ENCODE measurements around the gene HSFX1.
"Not testable (repeated sequence)": the region's sequence is repeated elsewhere in the genome, so short reads cannot be mapped to it uniquely, and the experiment has no call there.

HSFX1 gene

DNA sequence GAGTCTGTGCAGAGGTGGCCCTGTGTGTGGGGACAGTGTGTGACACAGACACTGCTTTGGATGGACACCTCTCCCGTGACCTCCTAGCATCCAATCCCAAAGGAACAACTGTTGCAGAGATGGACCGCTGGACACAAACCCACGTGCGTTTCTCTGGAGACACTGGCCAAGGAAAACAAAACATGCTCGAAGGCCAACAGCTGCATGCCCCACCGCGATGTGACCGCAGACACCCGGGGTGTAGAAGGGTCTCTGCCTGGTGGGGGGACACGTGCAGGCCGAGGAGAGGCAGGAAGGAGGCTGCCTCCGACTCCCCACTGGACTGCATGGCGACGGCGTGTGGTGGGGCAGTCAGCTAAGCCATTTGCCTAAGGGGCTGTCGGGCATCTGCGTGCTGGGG lies at the start of gene HSFX1:
HSFX1 (plus strand) TSS at position 301 of the 400 bp plus-strand sequence. CDS start 614 bp downstream, outside the sequence.
- H3K4me3 ChIP-seq (ENCODE audit: low read length); DNase-seq (ENCODE audit: low read depth): not testable (repeated sequence)

DNA sequence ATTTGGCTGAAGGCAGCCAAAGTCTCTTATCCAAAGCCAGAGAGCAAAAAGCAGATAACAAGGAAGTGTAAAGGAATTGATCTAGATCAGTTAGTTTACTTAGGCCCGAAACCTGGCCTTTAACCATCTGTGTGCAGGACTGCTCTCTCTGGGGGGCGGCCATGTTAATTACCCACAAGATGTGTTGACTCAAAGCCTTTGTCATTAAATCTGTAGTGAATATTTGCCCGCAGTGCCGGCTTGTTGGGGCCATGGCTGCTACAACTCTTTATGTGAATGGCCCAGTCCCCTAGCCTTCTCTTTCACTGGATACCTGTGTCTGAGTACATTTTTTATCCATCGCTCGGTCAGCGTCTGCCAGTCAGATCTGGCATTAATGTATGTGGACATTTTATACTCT lies 46.6 kb upstream of the HSFX1 start:
- DNase-seq (ENCODE audit: low read depth); H3K4me3 ChIP-seq (ENCODE audit: low read length): not testable (repeated sequence)

DNA sequence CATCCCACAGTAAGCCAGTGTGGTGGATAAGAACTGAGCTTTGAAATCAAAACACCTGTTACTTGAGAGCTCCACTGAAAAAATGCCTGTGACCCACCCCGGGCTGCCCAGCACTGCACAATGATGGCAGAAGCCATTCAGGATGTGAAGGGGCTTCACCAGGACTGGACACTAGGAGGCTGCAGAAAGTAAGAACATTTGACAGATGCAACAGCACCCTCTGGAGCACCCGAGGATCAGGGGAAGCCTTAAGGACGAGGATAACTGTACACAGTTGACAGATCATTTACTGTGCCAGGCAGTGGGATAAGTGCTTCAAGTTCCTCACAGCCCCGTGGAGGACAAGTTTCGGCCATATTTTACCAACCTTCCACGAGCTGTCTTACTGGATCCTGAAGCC lies 31.6 kb upstream of the HSFX1 start:
- H3K4me3 ChIP-seq (ENCODE audit: low read length); DNase-seq (ENCODE audit: low read depth): not testable (repeated sequence)

GRCh38 chrX:149746390-149747007 lies 27.4 kb upstream of the HSFX1 start:
- not testable (repeated sequence) for DNase-seq (ENCODE audit: low read depth); H3K4me3 ChIP-seq (ENCODE audit: low read length)

GRCh38 chrX:149757206-149758067 lies 16.4 kb upstream of the HSFX1 start:
- DNase-seq (ENCODE audit: low read depth): no peak
- TF ChIP-seq, protein P1, sequence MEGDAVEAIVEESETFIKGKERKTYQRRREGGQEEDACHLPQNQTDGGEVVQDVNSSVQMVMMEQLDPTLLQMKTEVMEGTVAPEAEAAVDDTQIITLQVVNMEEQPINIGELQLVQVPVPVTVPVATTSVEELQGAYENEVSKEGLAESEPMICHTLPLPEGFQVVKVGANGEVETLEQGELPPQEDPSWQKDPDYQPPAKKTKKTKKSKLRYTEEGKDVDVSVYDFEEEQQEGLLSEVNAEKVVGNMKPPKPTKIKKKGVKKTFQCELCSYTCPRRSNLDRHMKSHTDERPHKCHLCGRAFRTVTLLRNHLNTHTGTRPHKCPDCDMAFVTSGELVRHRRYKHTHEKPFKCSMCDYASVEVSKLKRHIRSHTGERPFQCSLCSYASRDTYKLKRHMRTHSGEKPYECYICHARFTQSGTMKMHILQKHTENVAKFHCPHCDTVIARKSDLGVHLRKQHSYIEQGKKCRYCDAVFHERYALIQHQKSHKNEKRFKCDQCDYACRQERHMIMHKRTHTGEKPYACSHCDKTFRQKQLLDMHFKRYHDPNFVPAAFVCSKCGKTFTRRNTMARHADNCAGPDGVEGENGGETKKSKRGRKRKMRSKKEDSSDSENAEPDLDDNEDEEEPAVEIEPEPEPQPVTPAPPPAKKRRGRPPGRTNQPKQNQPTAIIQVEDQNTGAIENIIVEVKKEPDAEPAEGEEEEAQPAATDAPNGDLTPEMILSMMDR (conservative IDR thresholded peaks at IDR 0.05; ENCODE audit: low read length): no peak

GRCh38 chrX:149758068-149758714 lies 15.7 kb upstream of the HSFX1 start:
- H3K4me3 ChIP-seq (ENCODE audit: low read length): no peak overlapping the region
- no peak for DNase-seq (ENCODE audit: low read depth)
- TF ChIP-seq, protein P1 (conservative IDR thresholded peaks at IDR 0.05; ENCODE audit: low read length): no peak

More at GRCh38 chrX:149757206-149758067, 16.4 kb upstream of the HSFX1 start:
- H3K4me3 ChIP-seq (ENCODE audit: low read length): no peak overlapping the region

DNA sequence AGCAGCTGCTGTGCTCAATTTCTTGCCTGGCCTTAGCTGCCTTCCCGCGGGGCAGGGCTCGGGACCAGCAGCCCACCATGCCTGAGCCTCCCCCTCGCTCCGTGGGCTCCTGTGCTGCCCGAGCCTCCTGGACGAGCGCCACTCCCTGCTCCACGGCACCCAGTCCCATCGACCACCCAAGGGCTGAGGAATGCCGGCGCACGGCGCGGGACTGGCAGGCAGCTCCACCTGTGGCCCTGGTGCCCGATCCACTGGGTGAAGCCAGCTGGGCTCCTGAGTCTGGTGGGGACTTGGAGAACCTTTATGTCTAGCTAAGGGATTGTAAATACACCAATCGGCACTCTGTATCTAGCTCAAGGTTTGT lies 15.2 kb upstream of the HSFX1 start:
- H3K4me3 ChIP-seq (ENCODE audit: low read length): not testable (repeated sequence)

DNA sequence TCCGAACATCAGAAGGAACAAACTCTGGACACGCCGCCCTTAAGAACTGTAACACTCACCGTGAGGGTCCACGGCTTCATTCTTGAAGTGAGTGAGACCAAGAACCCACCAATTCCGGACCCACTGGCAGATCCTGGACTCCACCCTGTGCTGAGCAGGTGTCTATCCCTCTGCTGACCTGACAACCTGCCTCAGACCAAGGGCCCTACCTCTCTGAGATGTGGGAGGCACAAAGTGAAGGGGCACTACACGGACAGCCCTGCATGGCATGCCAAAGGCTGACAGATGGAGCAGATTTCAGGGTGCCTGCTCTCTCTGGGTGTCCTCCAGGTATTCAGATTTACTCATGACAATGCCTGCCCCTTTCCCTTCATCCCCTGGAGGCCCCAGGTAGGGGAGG lies 14.0 kb upstream of the HSFX1 start:
- no peak for DNase-seq (ENCODE audit: low read depth)
- TF ChIP-seq, protein P1 (conservative IDR thresholded peaks at IDR 0.05; ENCODE audit: low read length): no peak
- no peak overlapping the region for H3K4me3 ChIP-seq (ENCODE audit: low read length)

More for the DNA sequence above, 15.2 kb upstream of the HSFX1 start:
- DNase-seq (ENCODE audit: low read depth): not testable (repeated sequence)

GRCh38 chrX:149760965-149761364 lies 12.9 kb upstream of the HSFX1 start:
- DNase-seq (ENCODE audit: low read depth): no peak
- H3K4me3 ChIP-seq (ENCODE audit: low read length): no peak overlapping the region
- TF ChIP-seq, protein P1 (conservative IDR thresholded peaks at IDR 0.05; ENCODE audit: low read length): no peak

DNA sequence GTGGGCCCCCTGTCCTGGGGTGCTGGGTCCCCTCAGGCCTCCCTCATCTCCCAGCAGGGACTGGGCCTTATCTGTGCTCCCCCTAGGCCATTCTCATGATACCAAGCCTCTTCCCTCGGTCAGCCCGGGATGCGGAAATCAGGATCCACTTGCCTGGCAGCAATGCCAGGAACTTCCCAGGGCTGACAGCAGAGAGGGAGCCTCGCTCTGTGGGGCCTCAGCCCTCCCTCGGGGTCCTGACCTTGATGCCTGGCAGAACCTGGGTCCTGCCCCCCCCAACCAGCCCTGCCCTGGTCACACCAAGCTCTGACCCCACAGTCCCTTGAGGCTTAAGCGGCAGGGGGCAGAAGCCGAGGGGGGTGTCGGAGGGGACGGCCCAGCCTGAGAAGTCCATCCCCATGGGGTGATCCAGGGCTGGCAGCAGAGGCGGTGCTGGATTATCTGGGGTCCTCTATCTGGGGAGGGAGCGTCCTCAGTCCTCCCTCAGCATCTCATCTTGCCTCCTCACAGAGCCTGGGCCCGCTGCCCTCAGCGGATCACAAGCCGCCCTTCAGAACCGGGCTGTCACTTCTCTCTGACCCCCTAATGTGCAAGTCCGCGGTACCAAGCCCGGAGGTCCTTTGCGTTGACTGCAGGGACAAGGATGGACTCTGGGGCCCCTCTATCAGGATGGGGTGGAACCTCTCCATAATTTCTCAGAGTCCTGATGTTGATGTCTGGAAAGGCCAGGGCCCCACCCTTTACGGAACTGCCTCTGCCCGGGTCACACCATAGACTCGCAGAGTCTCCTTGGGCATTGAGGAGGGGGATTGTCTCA lies 11.8 kb upstream of the HSFX1 start:
- not testable (repeated sequence) for H3K4me3 ChIP-seq (ENCODE audit: low read length); DNase-seq (ENCODE audit: low read depth)

All from AG10803 (cell line).